ENCODE results near the gene HCFC1.

DNA sequence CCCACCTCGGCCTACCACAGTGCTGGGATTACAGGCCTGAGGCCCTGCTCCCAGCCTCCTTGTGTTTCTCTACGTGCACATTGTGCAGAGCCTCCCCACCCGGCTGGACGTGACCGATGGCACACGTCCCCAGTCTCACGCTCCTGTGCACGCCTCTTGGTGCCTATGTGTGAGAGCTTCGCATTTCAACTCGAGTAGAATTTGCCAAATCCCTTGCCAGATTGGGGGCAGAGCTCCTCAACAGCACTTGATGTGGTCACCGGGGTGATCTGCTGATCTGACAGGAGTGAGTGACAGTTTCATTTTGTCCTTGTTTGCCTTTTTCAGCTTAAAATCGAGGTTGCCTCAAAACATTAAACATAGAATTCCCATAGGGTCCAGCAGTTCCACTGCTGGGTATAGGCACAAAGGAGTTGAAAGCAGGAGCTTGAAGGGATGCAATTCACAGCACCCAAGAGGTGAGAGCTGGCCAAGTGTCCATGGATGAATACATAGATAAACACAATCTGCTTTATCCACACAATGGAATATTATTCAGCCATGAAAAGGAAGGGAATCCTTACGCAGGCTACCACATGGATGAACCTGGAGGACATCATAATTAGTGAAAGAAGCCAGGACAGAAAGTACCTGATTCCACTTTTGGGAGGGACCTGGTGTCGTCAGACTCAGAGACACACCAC, 18.5 kb upstream of the HCFC1 start:
- TF ChIP-seq CTCF (conservative IDR thresholded peaks at IDR 0.05; ENCODE audit: low read depth, low read length) (no peak), EZH2 (IDR thresholded peaks at IDR 0.05; ENCODE audit: borderline replicate concordance, low read depth, low read length, poor library complexity, severe bottlenecking) (no peak)
